Vagina (tissue), 2 donors: ENCODE results near the gene AMOTL1. TPM values are rescaled to one million over a fixed set of nuclear protein-coding genes. Genes with fewer than 3 reads are reported as not detected.

Experiments
- DNase-seq, 2 donors: peaks; one replicate each; pipeline ENCODE4 v3.0.0-alpha.2; 2017; ENCODE audit errors: extremely low spot score in 2 of 2
- H3K27ac ChIP-seq: fragments of 200-600 bp; sonication (generic); one replicate; pipeline ENCODE4 v1.5.1; 2019
- H3K27me3 ChIP-seq: fragments of 200-600 bp; sonication (generic); one replicate; pipeline ENCODE4 v1.5.1; 2019
- H3K36me3 ChIP-seq, 2 donors: fragments of 200-600 bp; sonication (generic); one replicate each; pipeline ENCODE4 v1.5.1; 2017 to 2019
- H3K4me1 ChIP-seq: fragments of 200-600 bp; sonication (generic); one replicate; pipeline ENCODE4 v1.5.1; 2019
- H3K4me3 ChIP-seq, 2 donors: fragments of 200-600 bp; sonication (generic); 1 replicate in 1 of 2; 2 replicates in 1 of 2; pipeline ENCODE4 v1.5.1; 2016 to 2019
- H3K9me3 ChIP-seq: fragments of 200-600 bp; sonication (generic); one replicate; pipeline ENCODE4 v1.5.1; 2019
- POLR2A ChIP-seq, 2 donors: fragments of 450-650 bp; IDR thresholded peaks; one replicate each; pipeline ENCODE4 v1.6.1; 2017; ENCODE audit warnings: antibody characterized with exemption in 2 of 2, mild to moderate bottlenecking in 2 of 2, moderate library complexity in 2 of 2
- POLR2AphosphoS5 ChIP-seq, 2 donors: sonication (generic); formaldehyde crosslinking; IDR thresholded peaks; one replicate each; pipeline ENCODE4 v1.9.0; 2017; ENCODE audit warnings: antibody characterized with exemption in 2 of 2, mild to moderate bottlenecking in 2 of 2, low read depth in 1 of 2; ENCODE audit not compliant: insufficient read depth in 1 of 2
- intact Hi-C: fragments of 100-400 bp; cut with DNase I; formaldehyde crosslinking; loops from one replicate; pipeline ENCODE4 v1.15.1; 2023
- total RNA-seq: library from RNA; depleted of rRNA; stranded (reverse); fragments of >200 nt; gene quantifications from one replicate; pipeline ENCODE4 v1.2.3, GENCODE V29; 2016
- TF ChIP-seq, protein P1 (sequence below), 3 experiments: fragments of 450-650 bp in 2 of 3; fragments of 200-600 bp in 1 of 3; sonication (generic) in 1 of 3; IDR thresholded peaks; one replicate each; pipeline ENCODE4 v1.5.1; 2017 to 2019; ENCODE audit warnings: antibody characterized with exemption in 3 of 3, mild to moderate bottlenecking in 2 of 3, moderate library complexity in 2 of 3

The AMOTL1 gene
- total RNA-seq, 1 donor from 2014 or later: 45.7 TPM

DNA sequence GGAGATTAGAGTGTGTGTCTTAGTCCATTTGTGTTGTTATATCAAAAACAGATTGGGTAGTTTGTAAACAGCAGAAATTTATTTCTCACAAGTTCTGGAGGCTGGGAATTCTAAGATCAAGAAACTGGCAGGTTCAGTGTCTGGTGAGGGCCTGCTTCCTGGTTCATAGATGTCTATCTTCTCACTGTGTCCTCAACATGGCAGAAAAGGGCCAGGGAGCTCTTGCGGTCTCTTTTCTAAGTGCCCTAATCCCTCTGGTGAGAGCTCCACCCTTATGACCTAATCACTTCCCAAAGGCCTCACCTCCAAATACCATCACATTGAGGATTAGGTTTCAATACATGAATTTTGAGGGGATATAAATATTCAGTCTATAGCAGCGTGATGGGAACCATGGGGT is 25.5 kb upstream of the AMOTL1 start:
- DNase-seq: no peak
- intact Hi-C loops: no loop called here
- no peak overlapping the region for H3K4me3 ChIP-seq
- no peak overlapping the region for H3K27ac ChIP-seq
- H3K27me3 ChIP-seq: no peaks in the 10 kb centered on the region
- H3K36me3 ChIP-seq: no peaks in the 10 kb centered on the region
- H3K4me1 ChIP-seq: peaks cover 12% of the 10 kb centered on the region
- H3K9me3 ChIP-seq: no peaks in the 10 kb centered on the region
- no peak for TF ChIP-seq POLR2AphosphoS5 (IDR thresholded peaks at IDR 0.05; ENCODE audit: insufficient read depth in 1 of 2, low read depth in 1 of 2)
- TF ChIP-seq, protein P1, sequence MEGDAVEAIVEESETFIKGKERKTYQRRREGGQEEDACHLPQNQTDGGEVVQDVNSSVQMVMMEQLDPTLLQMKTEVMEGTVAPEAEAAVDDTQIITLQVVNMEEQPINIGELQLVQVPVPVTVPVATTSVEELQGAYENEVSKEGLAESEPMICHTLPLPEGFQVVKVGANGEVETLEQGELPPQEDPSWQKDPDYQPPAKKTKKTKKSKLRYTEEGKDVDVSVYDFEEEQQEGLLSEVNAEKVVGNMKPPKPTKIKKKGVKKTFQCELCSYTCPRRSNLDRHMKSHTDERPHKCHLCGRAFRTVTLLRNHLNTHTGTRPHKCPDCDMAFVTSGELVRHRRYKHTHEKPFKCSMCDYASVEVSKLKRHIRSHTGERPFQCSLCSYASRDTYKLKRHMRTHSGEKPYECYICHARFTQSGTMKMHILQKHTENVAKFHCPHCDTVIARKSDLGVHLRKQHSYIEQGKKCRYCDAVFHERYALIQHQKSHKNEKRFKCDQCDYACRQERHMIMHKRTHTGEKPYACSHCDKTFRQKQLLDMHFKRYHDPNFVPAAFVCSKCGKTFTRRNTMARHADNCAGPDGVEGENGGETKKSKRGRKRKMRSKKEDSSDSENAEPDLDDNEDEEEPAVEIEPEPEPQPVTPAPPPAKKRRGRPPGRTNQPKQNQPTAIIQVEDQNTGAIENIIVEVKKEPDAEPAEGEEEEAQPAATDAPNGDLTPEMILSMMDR (IDR thresholded peaks at IDR 0.05): no peak
- TF ChIP-seq POLR2A (IDR thresholded peaks at IDR 0.05): no peak

DNA sequence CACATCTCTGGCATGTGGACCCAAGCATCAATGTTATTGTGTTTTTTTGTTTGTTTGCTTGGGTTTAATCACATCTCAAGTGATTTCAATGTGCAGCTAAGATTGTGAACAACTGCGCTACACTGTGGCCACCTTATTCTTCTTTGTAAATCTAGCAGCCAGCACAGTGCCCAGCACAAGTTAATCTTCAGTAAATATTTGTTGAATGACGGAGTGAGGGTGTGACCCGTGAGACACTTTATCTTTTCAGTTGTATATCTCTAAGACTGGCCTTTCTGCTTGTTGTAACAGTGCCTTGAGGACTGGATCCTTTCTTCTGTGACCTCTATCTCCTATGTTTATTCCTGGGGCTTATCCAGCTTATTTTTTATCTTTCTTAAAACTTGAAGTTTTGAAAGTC is 21.4 kb upstream of the AMOTL1 start:
- H3K4me3 ChIP-seq: no peak overlapping the region
- no peaks in the 10 kb centered on the region for H3K9me3 ChIP-seq
- no peak overlapping the region for H3K27ac ChIP-seq
- no peaks in the 10 kb centered on the region for H3K27me3 ChIP-seq
- intact Hi-C loops: no loop called here
- TF ChIP-seq POLR2AphosphoS5 (IDR thresholded peaks at IDR 0.05; ENCODE audit: insufficient read depth in 1 of 2, low read depth in 1 of 2): no peak
- TF ChIP-seq POLR2A (IDR thresholded peaks at IDR 0.05): no peak
- TF ChIP-seq, protein P1 (IDR thresholded peaks at IDR 0.05): no peak
- no peaks in the 10 kb centered on the region for H3K36me3 ChIP-seq
- DNase-seq: no peak
- H3K4me1 ChIP-seq: peaks cover 8% of the 10 kb centered on the region

DNA sequence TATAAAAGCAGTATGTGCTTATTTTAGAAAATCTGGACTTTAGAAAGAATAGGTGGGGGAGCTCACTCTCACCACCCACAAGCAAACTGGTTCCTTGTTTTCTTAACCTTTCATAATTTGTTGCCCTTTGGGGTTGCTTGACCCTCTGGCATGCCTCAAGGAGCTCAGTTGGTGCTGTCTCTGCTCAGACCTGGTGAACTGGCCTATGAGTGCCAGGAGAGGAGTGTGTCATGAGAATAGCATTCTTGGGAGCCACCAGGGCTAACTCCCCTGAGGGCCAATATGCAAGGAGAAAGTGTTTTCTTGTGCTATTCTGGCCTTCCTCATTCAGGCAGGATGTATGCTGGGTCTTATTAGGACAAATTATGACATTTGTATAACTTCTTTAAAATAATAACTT is 21.0 kb upstream of the AMOTL1 start:
- no peaks in the 10 kb centered on the region for H3K9me3 ChIP-seq
- no peaks in the 10 kb centered on the region for H3K27me3 ChIP-seq
- DNase-seq: no peak
- peaks cover 10% of the 10 kb centered on the region for H3K4me1 ChIP-seq
- H3K27ac ChIP-seq: no peak overlapping the region
- H3K36me3 ChIP-seq: no peaks in the 10 kb centered on the region
- TF ChIP-seq POLR2A (IDR thresholded peaks at IDR 0.05) (no peak), POLR2AphosphoS5 (IDR thresholded peaks at IDR 0.05; ENCODE audit: insufficient read depth in 1 of 2, low read depth in 1 of 2) (no peak)
- TF ChIP-seq, protein P1 (IDR thresholded peaks at IDR 0.05): no peak
- intact Hi-C loops: no loop called here
- no peak overlapping the region for H3K4me3 ChIP-seq

DNA sequence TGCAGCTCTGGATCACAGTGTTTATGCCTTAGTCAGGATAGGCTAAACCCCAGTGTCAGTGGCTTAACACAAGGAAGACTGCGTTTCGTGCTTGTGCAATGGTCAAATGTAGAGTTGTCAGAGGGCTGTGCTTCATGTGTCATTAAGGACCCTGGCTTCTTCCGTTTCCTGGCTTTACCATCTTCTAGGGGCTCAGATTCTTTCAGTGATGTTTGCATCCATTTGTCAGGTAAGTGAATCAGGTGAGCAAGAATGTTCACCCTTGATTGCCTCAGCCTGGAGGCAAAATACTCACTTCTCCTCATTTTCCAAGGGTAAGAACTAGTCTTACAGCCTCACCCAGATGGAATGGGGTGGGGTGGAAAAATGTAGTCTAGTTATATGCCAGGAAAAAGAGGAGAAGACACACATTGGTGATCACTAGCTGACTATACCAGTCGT is 20.5 kb upstream of the AMOTL1 start:
- no peak for DNase-seq
- no peaks in the 10 kb centered on the region for H3K36me3 ChIP-seq
- no peaks in the 10 kb centered on the region for H3K27me3 ChIP-seq
- H3K9me3 ChIP-seq: no peaks in the 10 kb centered on the region
- no peak overlapping the region for H3K4me3 ChIP-seq
- TF ChIP-seq, protein P1 (IDR thresholded peaks at IDR 0.05): no peak
- TF ChIP-seq POLR2AphosphoS5 (IDR thresholded peaks at IDR 0.05; ENCODE audit: insufficient read depth in 1 of 2, low read depth in 1 of 2) (no peak), POLR2A (IDR thresholded peaks at IDR 0.05) (no peak)
- H3K27ac ChIP-seq: no peak overlapping the region
- peaks cover 14% of the 10 kb centered on the region for H3K4me1 ChIP-seq
- intact Hi-C loops: no loop called here

DNA sequence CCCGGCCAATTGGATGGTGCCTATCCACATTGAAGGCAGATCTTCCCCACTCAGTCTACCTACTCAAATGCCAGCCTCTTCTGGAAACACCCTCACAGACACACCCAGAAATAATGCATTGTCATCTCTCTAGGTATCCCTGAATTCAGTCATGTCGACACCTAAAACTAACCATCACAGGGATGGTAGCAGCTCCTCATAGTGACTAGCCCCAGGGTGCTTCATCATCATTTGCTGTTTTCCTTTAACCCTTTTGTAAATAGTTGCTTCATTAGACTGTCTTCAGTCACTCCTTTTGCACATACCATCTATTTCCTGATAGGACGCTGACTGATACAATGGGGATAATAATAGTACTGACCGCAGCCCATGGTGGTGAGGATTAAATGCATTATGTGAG is 18.8 kb upstream of the AMOTL1 start:
- Histone ChIP-seq H3K36me3 (no peaks in the 10 kb centered on the region), H3K4me3 (no peak overlapping the region), H3K4me1 (peaks cover 16% of the 10 kb centered on the region), H3K27ac (no peak overlapping the region), H3K27me3 (no peaks in the 10 kb centered on the region), H3K9me3 (no peaks in the 10 kb centered on the region)
- intact Hi-C loops: no loop called here
- DNase-seq: no peak
- TF ChIP-seq POLR2AphosphoS5 (IDR thresholded peaks at IDR 0.05; ENCODE audit: insufficient read depth in 1 of 2, low read depth in 1 of 2) (no peak), POLR2A (IDR thresholded peaks at IDR 0.05) (no peak)
- TF ChIP-seq, protein P1 (IDR thresholded peaks at IDR 0.05): no peak
